ENCODE measurements around the gene ACTL10. TPM values are rescaled to one million over a fixed set of nuclear protein-coding genes. Genes with fewer than 3 reads are reported as not detected.

ACTL10 gene
- total RNA-seq, 6 experiments from 2014 or later: 0.20 to 1.1 (median 0.56) TPM; not detected in 1

DNA sequence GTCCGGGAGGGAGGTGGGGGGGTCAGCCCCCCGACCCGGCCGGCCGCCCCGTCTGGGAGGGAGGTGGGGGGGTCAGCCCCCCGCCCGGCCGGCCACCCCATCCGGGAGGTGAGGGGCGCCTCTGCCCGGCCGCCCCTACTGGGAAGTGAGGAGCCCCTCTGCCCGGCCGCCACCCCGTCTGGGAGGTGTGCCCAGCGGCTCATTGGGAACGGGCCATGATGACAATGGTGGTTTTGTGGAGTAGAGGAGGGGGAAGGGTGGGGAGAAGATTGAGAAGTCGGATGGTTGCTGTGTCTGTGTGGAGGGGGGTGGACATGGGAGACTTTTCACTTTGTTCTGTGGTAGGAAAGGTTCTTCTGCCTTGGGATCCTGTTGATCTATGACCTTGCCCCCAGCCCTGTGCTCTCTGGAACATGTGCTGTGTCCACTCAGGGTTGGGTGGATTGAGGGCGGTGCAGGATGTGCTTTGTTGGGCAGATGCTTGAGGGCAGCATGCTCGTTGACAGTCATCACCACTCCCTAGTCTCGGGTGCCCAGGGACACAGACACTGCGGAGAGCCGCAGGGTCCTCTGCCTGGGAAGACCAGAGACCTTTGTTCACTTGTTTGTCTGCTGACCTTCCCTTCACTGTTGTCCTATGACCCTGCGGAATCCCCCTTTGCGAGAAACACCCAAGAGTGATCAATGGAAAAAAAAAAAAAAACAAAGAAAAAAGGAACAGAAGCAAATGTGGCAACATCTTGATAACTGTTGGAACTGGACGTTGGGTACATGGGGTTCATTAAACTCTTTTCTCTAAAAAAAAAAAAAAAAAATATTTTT is 35.1 kb downstream of the ACTL10 start:
- TF ChIP-seq POLR2A (IDR thresholded peaks at IDR 0.05): no peak
- TF ChIP-seq, protein P1, sequence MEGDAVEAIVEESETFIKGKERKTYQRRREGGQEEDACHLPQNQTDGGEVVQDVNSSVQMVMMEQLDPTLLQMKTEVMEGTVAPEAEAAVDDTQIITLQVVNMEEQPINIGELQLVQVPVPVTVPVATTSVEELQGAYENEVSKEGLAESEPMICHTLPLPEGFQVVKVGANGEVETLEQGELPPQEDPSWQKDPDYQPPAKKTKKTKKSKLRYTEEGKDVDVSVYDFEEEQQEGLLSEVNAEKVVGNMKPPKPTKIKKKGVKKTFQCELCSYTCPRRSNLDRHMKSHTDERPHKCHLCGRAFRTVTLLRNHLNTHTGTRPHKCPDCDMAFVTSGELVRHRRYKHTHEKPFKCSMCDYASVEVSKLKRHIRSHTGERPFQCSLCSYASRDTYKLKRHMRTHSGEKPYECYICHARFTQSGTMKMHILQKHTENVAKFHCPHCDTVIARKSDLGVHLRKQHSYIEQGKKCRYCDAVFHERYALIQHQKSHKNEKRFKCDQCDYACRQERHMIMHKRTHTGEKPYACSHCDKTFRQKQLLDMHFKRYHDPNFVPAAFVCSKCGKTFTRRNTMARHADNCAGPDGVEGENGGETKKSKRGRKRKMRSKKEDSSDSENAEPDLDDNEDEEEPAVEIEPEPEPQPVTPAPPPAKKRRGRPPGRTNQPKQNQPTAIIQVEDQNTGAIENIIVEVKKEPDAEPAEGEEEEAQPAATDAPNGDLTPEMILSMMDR (IDR thresholded peaks at IDR 0.05): no peak
- DNase-seq (no peak), ATAC-seq (peak in 3 of 4 donors; percentile 32 to 59 (median 42))
- no peak overlapping the region for H3K27ac ChIP-seq
- peaks cover 0 to 2% (median under 1%) of the 10 kb centered on the region in 4 donors for H3K36me3 ChIP-seq
- H3K9me3 ChIP-seq: no peaks in the 10 kb centered on the region
- WGBS (ENCODE audit: insufficient coverage, low coverage, low lambda C conversion rate, missing lambda C conversion rate): 61% methylated on average over 9 of the region's 27 CpGs
- H3K4me3 ChIP-seq: no peak overlapping the region
- peaks cover 0 to 14% (median 3%) of the 10 kb centered on the region in 4 donors for H3K4me1 ChIP-seq
- intact Hi-C loops (cut with DNase I): no loop called here
- no peaks in the 10 kb centered on the region for H3K27me3 ChIP-seq

DNA sequence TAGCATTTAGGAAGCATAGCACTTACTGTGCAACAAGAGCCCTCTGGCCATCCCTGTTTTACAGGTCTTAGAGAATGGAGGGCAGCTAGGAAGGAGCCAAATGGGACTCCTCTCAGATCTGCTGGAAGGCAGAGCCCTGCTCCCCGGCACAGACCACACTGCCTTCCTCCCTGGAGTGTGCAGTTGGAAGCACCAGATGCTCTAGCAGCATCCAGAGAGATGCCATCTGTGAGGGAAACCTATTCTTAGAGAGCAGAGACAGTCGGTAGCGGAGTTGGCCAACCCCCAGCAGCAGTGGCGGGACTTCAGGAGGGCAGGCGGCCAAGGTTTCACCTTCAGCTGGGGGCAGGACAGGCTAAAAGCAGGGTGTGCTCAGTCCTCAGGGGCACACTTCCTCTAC is 36.1 kb downstream of the ACTL10 start:
- Histone ChIP-seq H3K27me3 (no peaks in the 10 kb centered on the region), H3K27ac (no peak overlapping the region), H3K9me3 (no peaks in the 10 kb centered on the region), H3K4me3 (no peak overlapping the region), H3K36me3 (peaks cover 0 to 12% (median 5%) of the 10 kb centered on the region in 4 donors), H3K4me1 (peaks cover 0 to 14% (median 3%) of the 10 kb centered on the region in 4 donors)
- WGBS (ENCODE audit: insufficient coverage, low coverage, low lambda C conversion rate, missing lambda C conversion rate): 39% methylated on average over 3 of the region's 5 CpGs
- TF ChIP-seq, protein P1 (IDR thresholded peaks at IDR 0.05): no peak
- no peak for TF ChIP-seq POLR2A (IDR thresholded peaks at IDR 0.05)
- peak; percentile 63 to 81 (median 76) for DNase-seq
- intact Hi-C loops (cut with DNase I): no loop called here
- peak; percentile 86 to 95 (median 90) for ATAC-seq

DNA sequence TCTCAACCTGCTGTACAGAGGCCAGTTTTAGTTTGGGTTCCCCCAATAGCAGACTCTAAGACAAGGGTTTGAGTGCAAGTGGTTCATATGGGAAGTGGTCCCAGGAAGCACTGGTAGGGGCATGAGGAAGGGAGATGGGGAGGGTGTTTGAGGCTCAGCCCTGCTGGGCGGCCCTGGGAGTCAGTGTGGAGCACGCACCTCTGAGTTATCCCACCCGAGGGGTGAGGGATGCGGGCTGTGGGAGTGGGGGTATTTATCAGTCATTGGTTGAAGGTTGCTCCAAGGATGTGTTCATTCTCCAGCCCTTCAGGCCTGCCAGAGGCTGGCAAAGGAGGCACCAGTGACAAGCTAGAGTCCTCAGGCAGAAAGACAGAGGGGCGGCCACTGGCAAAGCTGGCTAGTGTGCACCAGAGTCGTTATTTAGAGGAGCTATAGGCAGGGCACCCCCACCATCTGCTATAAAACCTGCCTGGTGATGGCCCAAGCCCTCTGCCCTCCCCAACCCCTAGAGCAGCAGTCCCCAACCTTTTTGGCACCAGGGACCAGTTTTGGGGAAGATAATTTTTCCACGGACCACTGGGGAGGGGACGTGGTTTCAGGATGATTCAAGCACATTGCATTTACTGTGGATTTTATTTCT is 36.9 kb downstream of the ACTL10 start:
- Histone ChIP-seq H3K27ac (no peak overlapping the region), H3K4me3 (no peak overlapping the region), H3K9me3 (no peaks in the 10 kb centered on the region), H3K27me3 (no peaks in the 10 kb centered on the region), H3K36me3 (peaks cover 0 to 14% (median 6%) of the 10 kb centered on the region in 4 donors), H3K4me1 (peaks cover 0 to 14% (median 3%) of the 10 kb centered on the region in 4 donors)
- ATAC-seq (peak in 2 of 4 donors; percentile 18 to 39), DNase-seq (no peak)
- 84% methylated on average over 6 of the region's 8 CpGs for WGBS (ENCODE audit: insufficient coverage, low coverage, low lambda C conversion rate, missing lambda C conversion rate)
- TF ChIP-seq POLR2A (IDR thresholded peaks at IDR 0.05): no peak
- TF ChIP-seq, protein P1 (IDR thresholded peaks at IDR 0.05): no peak
- intact Hi-C loops (cut with DNase I): no loop called here

DNA sequence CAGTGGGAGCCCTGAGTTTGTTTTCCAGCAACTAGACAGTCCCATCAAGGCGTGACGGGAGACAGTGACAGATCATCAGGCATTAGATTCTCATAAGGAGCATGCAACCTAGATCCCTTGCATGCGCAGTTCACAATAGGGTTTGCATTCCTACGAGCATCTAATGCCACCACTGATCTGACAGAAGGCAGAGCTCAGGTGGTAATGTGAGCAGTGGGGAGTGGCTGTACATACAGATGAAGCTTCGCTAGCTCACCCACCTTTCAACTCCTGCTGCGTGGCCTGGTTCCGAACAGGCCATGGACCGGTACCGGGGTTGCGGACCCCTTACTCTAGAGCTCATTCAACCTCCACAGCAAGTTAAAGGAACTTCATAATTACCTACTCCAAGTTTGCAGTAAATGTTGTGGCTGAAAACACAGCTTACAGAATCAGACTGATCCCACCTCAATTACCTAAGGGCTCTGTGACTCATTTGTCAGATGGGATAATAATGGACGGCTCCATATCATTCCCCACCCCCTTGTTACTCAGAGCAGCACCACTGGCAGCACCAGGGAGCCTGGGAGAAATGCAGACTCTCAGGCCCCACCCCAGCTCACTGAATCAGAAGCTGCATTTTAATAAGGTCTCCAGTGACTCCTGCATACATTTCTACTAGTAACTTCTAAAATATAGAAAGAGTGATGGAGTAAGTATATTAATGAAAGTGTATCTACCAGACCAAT is 37.6 kb downstream of the ACTL10 start:
- ATAC-seq (no peak), DNase-seq (no peak)
- WGBS (ENCODE audit: insufficient coverage, low coverage, low lambda C conversion rate, missing lambda C conversion rate): 65% methylated on average over 2 of the region's 11 CpGs
- Histone ChIP-seq H3K4me1 (peaks cover 0 to 14% (median 3%) of the 10 kb centered on the region in 4 donors), H3K27ac (no peak overlapping the region), H3K27me3 (no peaks in the 10 kb centered on the region), H3K9me3 (no peaks in the 10 kb centered on the region), H3K4me3 (no peak overlapping the region), H3K36me3 (peaks cover 0 to 14% (median 6%) of the 10 kb centered on the region in 4 donors)
- intact Hi-C loops (cut with DNase I): no loop called here
- no peak for TF ChIP-seq POLR2A (IDR thresholded peaks at IDR 0.05)
- TF ChIP-seq, protein P1 (IDR thresholded peaks at IDR 0.05): no peak
